Measurements from ENCODE around the gene SLC17A1.

SLC17A1 gene

DNA sequence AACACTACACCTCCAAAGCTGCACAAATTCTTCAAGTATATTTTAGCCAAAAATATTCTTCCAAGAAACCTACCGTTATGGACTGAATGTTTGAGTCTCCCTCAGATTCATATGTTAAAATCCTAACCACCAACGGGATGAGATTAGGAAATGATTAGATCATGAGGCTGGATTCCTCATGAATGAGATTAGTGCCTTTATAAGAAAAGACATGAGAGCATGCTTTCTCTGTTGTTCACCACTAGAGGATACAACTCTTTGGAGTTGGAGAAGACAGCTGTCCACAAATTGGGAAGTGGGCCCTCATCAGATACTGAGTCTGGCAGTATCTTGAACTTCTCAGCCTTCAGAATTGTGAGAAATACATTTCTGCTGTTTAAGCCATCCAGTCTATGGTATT is 84.4 kb downstream of the SLC17A1 start:
- Mint-ChIP-seq H3K9me3 (no peaks in the 10 kb centered on the region), H3K27me3 (ENCODE audit: low read depth, poor library complexity) (no peaks in the 10 kb centered on the region), H3K27ac (no peak overlapping the region), H3K4me1 (no peaks in the 10 kb centered on the region), H3K36me3 (ENCODE audit: low read depth) (no peaks in the 10 kb centered on the region), H3K4me3 (no peak overlapping the region)
- TF ChIP-seq, protein P1, sequence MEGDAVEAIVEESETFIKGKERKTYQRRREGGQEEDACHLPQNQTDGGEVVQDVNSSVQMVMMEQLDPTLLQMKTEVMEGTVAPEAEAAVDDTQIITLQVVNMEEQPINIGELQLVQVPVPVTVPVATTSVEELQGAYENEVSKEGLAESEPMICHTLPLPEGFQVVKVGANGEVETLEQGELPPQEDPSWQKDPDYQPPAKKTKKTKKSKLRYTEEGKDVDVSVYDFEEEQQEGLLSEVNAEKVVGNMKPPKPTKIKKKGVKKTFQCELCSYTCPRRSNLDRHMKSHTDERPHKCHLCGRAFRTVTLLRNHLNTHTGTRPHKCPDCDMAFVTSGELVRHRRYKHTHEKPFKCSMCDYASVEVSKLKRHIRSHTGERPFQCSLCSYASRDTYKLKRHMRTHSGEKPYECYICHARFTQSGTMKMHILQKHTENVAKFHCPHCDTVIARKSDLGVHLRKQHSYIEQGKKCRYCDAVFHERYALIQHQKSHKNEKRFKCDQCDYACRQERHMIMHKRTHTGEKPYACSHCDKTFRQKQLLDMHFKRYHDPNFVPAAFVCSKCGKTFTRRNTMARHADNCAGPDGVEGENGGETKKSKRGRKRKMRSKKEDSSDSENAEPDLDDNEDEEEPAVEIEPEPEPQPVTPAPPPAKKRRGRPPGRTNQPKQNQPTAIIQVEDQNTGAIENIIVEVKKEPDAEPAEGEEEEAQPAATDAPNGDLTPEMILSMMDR (IDR thresholded peaks at IDR 0.05): no peak
- no peak for DNase-seq

DNA sequence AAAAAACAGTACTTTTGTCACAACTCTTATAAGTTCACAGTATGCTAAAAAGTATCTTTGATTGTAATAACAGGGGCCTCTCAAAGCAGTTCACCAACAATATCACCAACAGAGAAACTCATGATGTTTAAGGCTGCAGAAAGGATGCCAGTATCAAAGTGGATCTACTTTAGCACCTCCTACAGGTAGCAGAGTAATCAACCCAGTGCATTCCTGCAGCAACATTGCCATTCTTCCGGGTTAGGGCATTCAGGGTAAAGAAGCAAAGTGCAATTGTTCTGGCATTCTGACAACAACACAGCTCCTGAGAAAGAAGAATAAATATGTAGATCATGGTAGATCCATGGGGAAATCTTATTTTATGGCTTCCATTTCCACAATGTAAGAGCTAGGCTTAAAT is 84.9 kb downstream of the SLC17A1 start:
- Mint-ChIP-seq H3K27ac (no peak overlapping the region), H3K27me3 (ENCODE audit: low read depth, poor library complexity) (no peaks in the 10 kb centered on the region), H3K9me3 (no peaks in the 10 kb centered on the region), H3K4me1 (no peaks in the 10 kb centered on the region), H3K36me3 (ENCODE audit: low read depth) (no peaks in the 10 kb centered on the region), H3K4me3 (no peak overlapping the region)
- no peak for DNase-seq
- TF ChIP-seq, protein P1 (IDR thresholded peaks at IDR 0.05): no peak

DNA sequence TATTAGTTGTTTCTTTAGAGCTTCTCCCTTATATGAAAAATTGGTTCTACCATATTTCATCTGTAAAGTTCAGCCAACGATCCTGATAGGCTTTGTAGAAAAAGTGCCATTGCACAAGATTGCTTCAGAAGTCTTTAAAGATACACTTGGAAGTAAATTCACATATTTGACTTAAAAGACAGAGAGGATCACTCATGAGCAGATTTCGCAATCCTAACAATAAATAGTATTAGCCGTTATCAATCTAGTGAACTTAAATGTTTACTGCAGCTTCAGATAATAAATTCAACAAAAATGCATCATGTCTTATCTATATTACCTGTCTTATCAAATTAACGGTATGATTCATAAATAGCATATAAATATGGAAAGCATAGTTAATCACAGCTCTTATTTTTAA is 86.0 kb downstream of the SLC17A1 start:
- H3K4me1 Mint-ChIP-seq: no peaks in the 10 kb centered on the region
- peaks cover 2% of the 10 kb centered on the region for H3K27me3 Mint-ChIP-seq (ENCODE audit: low read depth, poor library complexity)
- TF ChIP-seq, protein P1 (IDR thresholded peaks at IDR 0.05): no peak
- no peak overlapping the region for H3K27ac Mint-ChIP-seq
- no peaks in the 10 kb centered on the region for H3K9me3 Mint-ChIP-seq
- no peaks in the 10 kb centered on the region for H3K36me3 Mint-ChIP-seq (ENCODE audit: low read depth)
- H3K4me3 Mint-ChIP-seq: no peak overlapping the region
- DNase-seq: no peak

DNA sequence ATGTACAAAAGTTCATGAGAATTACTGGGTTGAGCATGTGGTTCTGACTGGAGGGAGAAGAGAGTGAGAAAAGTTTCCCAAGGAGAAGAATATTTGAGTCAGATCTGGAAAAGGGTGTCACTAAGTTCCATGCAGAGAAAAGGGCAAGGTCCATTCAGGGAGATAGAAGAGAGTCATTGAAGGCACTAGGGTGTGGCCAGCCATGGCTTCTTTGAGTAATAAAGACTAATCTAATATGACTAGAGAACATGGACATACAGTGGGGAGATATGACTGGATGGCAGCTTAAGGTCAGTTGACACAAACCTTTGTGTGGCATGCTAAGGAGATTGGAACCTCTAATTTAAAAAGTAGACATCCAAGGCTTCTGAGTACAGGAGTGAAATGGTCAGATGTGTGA is 88.0 kb downstream of the SLC17A1 start:
- TF ChIP-seq, protein P1 (IDR thresholded peaks at IDR 0.05): no peak
- no peaks in the 10 kb centered on the region for H3K36me3 Mint-ChIP-seq (ENCODE audit: low read depth)
- DNase-seq: no peak
- peaks cover 2% of the 10 kb centered on the region for H3K27me3 Mint-ChIP-seq (ENCODE audit: low read depth, poor library complexity)
- no peak overlapping the region for H3K4me3 Mint-ChIP-seq
- H3K9me3 Mint-ChIP-seq: no peaks in the 10 kb centered on the region
- H3K4me1 Mint-ChIP-seq: no peaks in the 10 kb centered on the region
- no peak overlapping the region for H3K27ac Mint-ChIP-seq

DNA sequence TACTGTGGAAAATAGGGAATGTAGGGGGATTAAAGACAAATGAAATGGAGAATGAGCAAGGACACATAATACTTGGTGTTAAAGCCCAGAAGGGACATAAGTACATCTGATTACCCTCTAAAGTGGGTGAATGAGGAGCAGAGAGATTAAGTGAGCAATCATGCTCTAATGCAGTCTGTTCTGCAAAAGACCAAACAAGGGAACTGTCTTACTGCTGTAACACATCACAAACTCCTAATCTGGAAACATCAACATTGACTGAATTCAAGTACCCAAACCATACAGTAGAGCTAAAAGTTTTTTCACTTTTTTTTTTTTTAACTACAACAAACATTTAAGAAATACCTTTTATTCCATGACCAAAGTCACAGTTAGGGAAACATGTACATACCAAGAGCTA is 96.6 kb downstream of the SLC17A1 start:
- Mint-ChIP-seq H3K36me3 (ENCODE audit: low read depth) (no peaks in the 10 kb centered on the region), H3K4me1 (no peaks in the 10 kb centered on the region), H3K27me3 (ENCODE audit: low read depth, poor library complexity) (peaks cover 6% of the 10 kb centered on the region), H3K27ac (no peak overlapping the region), H3K9me3 (peaks cover 21% of the 10 kb centered on the region), H3K4me3 (no peak overlapping the region)
- TF ChIP-seq, protein P1 (IDR thresholded peaks at IDR 0.05): no peak
- no peak for DNase-seq
